HG02798 (cell line): ENCODE measurements around the gene STIP1.
A peak's percentile ranks its signal among the peaks of the same experiment; 100 is the strongest.
"Not testable (repeated sequence)": the region's sequence is repeated elsewhere in the genome, so short reads cannot be mapped to it uniquely, and the experiment has no call there.

Experiments used
- ATAC-seq: cut with Tn5 transposase; IDR thresholded peaks from one replicate; pipeline ENCODE4 v1.9.1; 2021; ENCODE audit warnings: mild to moderate bottlenecking; ENCODE audit not compliant: unreplicated experiment, poor library complexity

STIP1 gene

DNA sequence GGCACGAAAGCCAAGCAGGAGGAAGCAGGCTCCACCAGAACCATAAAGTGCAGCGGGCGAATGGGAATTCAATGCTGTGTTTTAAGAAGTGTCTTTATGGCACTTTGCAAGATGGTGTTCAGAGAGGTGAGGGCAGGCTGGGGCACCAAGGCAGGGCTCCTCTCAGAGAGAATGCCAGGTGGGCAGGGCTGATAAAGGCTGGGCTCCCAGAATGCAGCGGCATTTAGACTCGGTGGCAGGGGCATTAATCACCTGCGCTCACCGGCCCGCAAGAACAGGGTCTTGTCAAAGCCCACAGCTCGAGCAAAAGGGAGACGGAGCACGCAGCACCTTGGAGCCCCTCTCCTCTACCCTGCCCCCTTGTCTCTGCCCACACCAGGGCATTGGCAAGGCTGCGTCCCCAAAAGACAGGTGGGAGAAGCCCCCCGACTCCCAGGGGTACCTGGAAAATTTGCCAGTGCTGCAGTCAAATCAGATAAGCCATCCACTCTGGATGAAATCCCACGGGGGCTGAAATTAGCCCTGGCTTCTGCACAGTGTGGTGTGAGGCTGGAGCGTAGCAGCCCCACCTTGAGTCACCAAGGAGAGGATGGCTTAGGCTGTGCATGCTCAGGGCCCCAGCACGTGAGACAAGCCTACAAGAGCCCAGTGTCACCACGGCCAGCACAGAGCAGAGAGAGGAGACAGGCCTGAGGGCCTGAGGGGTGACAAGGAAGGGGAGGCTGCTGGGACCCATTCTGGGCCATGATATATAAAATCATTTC, 28.2 kb upstream of the STIP1 start:
- ATAC-seq, result no peak

DNA sequence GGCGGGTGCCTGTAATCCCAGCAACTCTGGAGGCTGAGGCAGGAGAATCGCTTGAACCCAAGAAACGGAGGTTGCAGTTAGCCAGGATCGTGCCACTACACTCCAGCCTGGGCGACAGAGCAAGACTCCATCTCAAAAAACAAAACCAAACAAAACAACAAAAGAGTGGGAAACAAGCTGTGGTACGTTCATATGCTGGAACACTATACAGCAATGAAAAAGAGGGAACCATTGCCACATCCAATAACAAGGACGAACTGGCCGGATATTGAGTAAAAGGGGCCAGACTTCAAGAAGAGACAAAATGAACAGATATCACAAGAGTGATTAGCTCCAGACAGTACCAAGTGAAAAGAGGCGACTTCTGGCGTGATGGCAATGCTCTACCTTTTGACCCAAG, 24.9 kb upstream of the STIP1 start:
- ATAC-seq, result no peak

DNA sequence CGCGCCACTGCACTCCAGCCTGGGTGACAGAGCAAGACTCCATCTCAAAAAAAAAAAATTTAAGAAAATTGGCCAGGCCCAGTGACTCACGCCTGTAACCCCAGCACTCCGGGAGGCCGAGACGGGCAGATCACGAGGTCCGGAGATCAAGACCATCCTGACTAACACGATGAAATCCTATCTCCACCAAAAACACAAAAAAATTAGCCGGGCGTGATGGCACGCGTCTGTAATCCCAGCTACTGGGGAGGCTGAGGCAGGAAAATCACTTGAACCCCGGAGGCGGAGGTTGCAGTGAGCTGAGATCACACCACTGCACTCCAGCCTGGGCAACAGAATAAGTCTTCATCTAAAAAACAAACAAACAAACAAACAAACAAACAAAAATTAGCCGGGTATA, 23.2 kb upstream of the STIP1 start:
- not testable (repeated sequence) for ATAC-seq

DNA sequence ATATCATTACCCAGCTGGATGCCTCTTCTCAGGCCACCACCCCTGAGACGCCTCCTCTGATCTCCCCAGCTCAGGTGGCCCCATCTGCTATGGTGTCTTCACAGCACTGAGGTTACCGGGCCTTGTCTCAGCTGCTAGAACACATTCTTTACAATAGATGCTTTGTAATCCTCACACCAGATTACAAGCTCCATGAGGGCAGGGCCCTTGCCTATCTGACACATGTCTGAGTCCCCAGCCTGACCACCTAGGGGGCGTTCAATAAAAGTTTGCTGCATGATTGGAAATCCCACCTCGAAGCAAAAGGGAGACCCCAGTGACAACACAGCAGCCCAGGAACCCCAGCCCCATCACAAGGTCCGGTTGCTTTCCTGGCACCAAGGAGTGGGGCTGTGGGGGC, 22.0 kb upstream of the STIP1 start:
- no peak for ATAC-seq

DNA sequence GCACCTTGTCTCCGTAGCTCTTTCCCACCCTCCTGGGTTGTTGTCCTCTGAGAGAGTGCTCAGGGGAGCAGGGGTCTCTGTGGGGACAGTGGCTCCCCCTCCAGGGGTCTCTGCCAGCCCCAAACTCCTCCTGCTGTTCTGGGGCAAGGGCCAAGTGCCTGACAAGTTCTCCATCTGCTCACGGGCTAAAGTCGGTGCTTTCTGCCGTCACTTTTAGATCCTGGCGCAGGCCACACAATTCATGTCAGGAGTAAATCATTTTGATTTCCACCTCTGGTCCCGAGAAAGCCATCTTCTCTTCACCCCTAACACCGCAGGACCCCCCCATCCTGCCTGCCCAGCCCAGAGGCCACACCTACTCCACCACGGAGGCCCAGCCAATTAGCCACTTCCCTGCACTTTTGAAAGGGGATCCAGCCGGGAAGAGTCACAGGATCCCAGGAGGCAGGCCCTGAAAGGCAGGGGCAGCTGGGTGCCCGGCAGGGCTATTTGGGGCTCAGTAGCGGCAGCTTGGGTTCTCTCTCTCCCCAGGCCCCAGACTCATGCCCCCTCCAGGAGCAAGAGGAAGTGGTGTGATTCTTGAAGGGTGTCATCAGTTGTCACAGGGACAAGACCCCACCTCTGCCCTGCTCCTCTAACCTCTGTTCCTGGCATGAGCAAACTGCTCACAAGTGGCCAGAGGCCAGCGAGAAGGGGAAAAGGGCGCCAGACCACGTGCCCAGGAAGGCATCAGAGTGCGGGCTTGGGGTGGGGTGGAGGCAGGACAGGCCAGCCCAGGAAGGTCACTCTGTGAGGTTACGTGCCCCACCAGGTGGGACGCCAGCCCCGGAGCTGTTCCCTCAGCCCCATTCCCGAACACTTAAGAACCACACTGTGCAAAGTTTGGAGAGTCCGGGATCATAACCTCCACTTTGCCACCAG, 21.3 kb upstream of the STIP1 start:
- no peak for ATAC-seq

DNA sequence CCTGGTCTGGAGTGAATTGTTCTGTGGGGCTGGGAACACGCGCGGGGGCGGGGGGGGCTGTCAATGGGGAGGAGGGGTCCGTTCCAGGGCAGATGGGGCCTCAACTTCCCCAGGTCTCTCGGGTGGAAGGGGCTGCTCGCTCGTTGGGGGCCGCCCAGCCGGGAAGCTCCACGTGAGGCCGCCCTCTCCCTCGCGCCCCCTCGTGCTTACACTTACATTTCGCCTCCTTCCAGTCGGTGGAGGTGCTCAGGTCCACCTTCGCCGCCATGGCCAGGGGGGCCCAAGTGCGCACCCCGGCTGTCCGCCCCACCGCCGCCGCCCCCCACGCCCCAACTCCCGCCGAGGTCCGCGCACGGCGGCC, 20.5 kb upstream of the STIP1 start:
- ATAC-seq, result no peak

DNA sequence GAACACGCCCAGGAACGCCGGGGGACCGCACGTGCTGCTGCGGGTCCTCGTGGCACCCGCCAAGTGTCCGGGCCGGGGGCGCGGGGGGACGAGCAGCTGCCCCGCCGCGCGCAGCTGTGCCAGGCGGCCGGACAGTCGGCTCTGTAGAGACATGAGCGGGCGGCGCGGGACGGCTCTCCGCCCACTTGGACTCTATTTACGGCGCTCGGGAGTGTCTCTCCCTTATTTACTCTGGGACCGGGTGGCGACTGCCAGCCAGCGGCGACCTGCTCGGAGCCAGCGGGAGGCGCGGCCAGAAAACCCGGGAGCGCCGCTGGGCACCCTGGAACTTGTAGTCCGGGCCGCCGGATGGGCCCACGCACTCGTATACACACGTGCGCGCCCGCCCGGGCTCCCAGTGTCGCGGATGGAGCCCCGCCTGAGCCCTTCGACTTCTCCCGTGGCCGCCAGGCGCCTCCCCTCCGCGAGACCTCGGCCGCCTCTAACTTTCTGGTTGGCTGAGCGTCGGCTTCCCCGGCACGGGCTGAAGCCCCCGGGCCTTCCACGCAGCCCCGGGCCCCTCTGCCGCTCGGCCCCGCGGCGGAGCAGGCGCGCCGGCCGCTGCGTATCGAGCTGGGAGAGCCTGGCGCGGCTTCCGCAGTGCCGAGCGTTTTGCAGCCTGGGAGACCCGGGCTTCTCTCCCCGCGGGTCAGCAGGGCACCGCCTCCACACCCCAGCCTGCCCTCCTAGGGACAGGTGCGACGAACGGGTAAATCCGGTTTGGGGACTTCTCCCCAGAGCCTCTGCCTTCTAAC, 19.9 kb upstream of the STIP1 start, which contains the start of gene MACROD1:
Gene MACROD1, minus strand, starts transcription at position 272 of the 794 bp plus-strand sequence. Its CDS starts 119 bp downstream, at position 153.
- ATAC-seq, result peak; percentile 83

DNA sequence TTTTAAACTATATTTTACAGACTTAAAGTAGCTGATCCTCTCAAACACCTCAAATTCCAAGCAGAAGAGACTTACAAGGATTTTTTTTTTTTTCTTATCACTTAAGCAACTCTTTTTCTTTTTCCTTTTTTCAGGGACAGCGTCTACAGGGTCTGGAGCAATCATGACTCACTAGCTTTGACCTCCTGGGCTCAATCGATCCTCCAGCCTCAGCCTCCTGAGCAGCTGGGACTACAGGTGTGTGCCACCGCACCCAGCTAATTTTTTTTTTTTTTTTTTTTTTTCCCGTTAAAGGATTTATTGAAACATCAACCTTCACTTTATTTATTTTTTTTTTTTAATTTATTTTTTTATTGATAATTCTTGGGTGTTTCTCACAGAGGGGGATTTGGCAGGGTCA, 15.6 kb upstream of the STIP1 start:
- no peak for ATAC-seq

DNA sequence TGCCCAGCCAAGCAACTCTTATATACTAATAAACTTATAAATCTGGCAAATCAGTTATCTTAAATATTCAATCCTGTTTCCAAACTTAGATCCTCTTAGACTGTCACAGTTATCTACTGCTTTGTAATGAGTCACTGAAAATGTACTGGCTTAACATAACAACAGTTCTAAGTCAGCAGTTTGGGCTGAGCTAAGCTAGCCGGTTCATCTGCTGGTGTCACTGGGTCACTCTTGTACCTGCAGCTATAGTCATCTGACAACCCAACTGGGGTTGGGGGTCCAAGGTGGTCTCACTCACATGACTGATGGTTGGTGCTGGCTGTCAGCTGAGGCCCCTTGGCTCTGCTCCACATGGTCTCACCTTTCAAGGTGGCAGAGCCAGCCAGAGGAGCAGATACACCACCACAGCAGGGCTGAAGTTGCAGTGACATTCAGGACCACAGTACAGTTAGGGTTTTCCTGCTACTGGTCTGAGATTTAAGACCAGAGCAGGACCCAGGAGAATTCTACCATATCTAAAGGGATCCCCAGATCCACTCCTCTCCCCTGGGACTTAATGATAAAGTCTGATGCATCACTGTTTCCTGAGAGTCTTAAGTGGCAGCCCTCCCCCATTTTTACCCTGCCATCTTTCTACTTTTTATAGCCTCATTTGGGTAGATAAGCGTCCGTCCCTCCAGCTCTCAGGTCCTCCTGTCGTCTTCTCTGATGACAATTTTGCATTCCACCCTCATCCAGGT, 12.2 kb upstream of the STIP1 start:
- no peak for ATAC-seq

DNA sequence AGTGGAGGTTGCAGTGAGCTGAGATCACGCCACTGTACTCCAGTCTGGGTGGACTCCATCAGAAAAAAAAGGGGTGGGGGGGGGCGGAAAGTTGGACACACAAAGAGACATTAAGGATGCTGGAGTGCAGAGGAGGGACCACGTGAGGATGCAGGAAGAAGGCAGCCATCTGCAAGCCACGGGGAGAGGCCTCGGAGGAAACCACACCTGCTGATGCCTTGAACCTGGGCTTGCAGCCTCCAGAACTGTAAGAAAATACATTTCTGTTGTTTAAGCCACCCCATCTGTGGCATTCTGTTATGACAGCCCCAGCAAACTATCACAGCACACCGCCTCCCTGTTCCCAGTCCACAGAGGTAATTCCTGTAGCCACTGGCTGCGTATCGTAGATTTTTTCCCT, 9.2 kb upstream of the STIP1 start:
- ATAC-seq, result no peak

DNA sequence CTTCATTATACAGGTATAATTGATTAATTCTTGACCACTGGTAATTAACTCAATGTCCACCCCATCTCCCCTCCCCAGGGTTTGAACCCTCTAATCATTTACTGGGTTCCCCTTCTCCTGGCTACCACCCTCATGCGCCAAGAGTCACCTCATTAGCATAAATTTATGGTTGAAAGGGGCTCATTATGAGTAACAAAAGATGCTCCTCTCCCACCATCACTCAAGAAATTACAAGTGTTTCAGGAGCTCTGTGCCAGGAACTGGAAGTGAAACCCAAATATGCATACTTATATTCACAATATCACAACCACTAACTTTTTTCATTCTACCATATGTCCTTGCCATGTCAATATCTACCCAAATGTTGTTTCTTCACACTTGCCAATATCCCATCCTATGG, 7.8 kb upstream of the STIP1 start:
- ATAC-seq, result no peak

DNA sequence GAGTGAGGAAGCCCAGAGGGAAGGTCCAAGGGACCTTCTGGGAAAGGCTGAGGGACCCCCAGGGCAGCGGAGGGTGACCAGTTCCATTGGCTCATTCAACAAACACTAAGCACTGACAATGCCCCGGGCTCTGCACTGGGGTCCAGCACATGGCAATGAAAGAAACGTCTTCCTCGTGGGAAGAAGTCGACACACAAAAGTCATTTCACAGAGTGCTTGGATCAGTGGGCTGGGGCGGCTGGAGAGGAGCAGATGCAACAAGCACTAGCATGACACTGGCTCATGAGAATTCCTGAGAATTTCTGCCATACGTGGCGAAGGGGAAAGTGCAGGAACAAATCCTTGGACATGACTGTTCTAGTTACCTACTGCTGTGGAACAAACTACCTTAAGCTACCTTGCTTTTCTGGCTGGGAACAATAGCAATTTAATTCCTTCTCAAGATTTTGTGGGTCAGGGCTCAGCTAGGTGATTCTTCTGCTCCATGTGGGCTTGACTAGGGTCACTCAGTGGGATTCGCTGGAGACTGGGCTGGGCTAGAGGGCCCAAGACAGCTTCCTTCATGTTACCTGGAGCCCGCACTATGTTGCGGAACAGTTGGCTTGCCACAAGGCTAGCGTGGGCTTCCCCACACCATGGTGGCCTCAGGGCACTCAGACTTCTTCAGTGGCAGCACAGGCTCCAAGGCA, 6.9 kb upstream of the STIP1 start:
- ATAC-seq, result no peak

DNA sequence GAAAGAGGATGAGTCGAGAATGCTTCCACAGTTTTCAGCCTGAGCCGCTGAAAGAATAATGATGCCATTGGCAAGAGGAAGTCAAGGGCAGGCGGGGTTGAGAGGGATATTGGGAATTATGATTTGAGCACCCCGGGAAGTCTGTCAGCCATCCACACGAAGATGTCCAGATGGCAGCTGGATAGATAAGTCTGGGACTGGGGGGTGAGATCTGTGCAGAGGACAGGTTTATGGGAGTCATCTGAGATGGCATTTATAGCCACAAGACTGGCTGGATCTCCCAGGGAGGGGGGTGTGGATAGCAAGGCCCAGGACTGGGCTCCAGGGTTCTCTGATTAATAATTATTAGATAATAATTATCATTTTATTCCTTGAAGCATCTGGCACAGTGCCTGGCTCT, 5.1 kb upstream of the STIP1 start:
- ATAC-seq, result no peak

DNA sequence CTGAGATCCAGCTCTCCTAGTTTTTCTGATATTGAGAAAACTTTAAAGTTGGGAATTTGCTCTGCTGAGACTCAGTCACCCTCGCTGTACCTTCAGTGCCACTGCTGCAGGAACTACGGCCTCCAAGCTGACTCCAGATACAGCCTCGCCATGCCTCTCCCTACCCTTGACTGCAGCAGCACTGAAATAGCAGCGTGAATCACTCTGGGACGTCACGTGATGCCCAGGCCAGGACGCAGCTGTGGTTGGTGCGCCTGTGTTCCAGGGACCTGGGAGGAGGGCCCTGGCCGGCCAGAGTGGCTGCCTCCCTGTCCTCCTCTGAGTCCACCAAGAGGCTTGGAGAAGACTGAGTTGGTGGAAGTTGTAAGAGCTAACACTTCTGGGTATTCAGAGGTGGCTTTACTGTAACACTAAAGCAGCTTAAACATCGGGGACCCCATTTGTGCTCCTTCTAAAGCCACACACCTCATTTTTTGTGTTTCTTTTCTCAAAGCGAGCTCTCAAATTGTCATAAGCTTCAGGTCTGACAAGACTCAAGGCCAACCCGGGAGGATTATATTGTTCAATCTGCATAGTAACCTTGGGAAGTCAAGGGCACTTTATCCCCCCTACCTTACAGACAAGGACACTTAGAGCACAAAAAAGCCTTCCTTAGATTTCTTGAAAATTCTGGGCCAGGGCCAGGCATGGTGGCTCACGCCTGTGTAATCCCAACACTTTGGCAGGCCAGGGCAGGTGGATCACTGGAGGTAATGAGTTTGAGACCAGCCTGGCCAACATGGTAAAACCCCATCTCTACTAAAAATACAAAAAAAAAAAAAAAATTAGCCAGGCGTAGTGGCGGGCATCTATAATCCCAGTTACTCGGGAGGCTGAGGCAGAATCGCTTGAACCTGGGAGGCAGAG, 4.2 kb upstream of the STIP1 start:
- no peak for ATAC-seq

DNA sequence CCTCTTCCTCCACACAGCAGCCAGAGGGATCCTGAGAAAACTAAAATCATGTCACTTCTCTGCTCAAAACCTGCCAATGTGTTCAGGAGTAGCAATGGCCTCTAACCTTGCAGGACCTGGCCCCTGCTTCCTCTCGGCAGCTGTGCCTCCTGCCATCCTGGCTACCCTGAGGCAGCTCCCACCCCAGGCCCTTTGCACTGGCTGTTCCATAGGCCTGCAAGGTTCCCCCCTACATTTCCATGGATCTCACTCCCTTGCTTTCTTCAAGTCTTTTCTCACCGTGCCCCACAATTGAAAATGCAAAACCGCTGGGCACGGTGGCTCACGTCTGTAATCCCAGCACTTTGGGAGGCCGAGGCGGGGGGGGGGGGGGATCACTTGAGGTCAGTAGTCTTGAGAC, 2.1 kb upstream of the STIP1 start:
- ATAC-seq, result no peak

DNA sequence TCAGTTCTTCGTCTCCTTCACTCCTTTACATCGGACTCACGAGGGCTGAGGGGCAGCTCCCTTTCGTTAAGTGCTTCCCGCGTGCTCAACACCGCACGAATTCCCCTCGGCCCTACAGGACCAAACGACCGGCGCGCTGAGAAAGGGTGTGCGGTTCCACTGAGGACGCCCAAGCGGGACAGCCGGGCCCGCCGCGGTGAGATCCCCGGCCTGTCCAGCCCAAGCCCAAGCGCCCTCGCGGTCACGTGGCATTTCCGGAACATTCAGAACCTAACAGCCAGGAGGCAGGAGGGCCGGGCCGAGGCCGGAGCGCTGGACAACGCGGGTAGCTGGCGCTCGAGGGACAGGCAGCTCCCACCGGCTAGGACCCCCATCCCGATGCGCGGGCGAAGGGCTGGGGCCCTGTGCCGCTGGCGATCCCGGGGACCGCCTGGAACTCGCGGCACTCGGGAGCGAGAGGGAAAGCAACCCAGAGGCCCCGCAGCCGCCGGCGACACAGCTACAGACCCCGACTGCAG, 737 bp upstream of the STIP1 start:
- peak; percentile 20 for ATAC-seq

DNA sequence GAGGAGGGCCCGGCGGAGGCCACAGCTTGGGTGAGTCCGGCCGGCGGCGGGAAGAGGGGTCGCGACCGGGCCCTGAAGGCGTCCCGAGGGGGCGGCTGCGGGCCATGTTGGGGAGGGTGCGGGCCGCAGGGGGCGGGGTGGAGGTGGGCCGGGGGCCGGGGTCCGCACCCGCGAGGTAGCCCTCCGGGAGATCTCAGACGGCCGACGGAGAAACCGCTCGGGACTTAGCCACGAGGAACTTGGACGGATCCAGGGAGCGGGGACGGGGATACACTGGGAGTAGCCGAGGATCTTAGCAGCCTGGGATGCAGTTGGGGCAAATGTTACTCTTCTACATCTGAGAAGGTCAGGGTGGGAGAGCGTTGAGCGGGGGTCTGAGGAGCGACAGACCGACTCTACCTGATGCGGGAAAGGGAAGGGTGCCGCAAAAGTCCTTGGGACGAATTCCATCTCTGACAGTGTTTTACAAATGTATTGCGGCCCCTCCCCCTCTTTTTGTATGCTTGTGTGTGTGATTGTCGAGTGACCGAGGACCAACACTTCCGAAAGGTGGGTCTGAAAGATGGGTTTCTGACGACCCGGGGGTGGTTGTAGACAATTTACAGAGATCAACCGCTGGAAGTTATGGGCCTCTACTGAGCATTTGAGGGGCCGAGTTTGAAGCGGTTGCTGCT, 658 bp downstream of the STIP1 start:
- ATAC-seq, result no peak

DNA sequence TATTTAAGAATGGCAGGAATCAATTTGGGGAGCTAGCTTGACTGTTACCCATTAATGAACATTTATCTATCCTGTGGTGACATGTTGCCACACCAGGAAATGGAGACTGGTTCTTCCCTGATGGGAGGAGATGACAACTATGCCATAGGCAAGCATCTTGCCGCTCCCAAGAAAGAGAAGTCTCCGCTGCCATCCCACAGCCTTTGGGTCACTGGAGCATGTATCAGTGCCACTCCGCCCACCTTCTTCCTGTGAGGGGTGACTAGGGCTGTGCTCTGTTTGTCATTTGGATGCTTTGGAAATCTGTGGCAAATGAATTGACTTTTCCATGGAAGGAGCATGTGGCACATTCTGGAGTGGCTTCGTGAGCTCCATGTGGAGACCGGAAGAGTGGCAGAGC, 6.5 kb downstream of the STIP1 start:
- ATAC-seq, result no peak
